K562 (cell line): Measurements from ENCODE around the gene BRDT.

Experiments
- MAFK ChIP-seq: IDR thresholded peaks from 2 replicates; pipeline ENCODE4 v1.6.1; 2011; ENCODE audit warnings: low read length, improper control_type of control experiment
- TF ChIP-seq, protein P1 (sequence below), 3 experiments: IDR thresholded peaks in 2 of 3; conservative IDR thresholded peaks in 1 of 3; 2 replicates each; pipeline ENCODE4 v1.5.1; 2011 to 2012; ENCODE audit warnings: low read length in 3 of 3, mild to moderate bottlenecking in 3 of 3, control low read depth in 2 of 3, improper control_type of control experiment in 1 of 3, inconsistent platforms in 1 of 3, low read depth in 1 of 3, mixed read lengths in 1 of 3, moderate library complexity in 1 of 3; ENCODE audit not compliant: insufficient read depth in 2 of 3

DNA sequence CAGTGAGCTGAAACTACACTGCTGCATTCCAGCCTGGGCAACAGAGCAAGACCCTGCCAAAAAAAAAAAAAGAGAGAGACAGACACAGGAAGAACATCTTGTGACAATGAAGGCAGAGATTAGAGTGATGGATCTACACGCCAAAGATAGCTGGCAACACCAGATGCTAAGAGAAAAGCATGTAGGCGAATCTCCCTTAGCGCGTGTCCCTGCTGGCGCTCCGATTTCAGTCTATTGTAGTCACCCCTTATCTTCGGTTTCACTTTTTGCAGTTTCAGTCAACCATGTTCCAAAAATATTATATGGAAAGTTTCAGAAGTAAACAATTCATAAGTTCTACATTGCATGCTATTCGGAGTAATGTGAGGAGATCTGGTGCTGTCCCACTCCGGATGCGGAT lies 11.6 kb upstream of the BRDT start:
- TF ChIP-seq, protein P1, sequence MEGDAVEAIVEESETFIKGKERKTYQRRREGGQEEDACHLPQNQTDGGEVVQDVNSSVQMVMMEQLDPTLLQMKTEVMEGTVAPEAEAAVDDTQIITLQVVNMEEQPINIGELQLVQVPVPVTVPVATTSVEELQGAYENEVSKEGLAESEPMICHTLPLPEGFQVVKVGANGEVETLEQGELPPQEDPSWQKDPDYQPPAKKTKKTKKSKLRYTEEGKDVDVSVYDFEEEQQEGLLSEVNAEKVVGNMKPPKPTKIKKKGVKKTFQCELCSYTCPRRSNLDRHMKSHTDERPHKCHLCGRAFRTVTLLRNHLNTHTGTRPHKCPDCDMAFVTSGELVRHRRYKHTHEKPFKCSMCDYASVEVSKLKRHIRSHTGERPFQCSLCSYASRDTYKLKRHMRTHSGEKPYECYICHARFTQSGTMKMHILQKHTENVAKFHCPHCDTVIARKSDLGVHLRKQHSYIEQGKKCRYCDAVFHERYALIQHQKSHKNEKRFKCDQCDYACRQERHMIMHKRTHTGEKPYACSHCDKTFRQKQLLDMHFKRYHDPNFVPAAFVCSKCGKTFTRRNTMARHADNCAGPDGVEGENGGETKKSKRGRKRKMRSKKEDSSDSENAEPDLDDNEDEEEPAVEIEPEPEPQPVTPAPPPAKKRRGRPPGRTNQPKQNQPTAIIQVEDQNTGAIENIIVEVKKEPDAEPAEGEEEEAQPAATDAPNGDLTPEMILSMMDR (IDR thresholded peaks at IDR 0.05 in 2 of 3, conservative IDR thresholded peaks at IDR 0.05 in 1 of 3; ENCODE audit: insufficient read depth in 2 of 3, low read depth in 1 of 3, low read length in 3 of 3): no peak
- no peak for TF ChIP-seq MAFK
